GM19438 (cell line): ENCODE data around the gene AGBL3.

Experiments used
- ATAC-seq: cut with Tn5 transposase; IDR thresholded peaks from one replicate; pipeline ENCODE4 v1.9.1; 2021; ENCODE audit warnings: low read depth; ENCODE audit not compliant: unreplicated experiment

The AGBL3 gene

DNA sequence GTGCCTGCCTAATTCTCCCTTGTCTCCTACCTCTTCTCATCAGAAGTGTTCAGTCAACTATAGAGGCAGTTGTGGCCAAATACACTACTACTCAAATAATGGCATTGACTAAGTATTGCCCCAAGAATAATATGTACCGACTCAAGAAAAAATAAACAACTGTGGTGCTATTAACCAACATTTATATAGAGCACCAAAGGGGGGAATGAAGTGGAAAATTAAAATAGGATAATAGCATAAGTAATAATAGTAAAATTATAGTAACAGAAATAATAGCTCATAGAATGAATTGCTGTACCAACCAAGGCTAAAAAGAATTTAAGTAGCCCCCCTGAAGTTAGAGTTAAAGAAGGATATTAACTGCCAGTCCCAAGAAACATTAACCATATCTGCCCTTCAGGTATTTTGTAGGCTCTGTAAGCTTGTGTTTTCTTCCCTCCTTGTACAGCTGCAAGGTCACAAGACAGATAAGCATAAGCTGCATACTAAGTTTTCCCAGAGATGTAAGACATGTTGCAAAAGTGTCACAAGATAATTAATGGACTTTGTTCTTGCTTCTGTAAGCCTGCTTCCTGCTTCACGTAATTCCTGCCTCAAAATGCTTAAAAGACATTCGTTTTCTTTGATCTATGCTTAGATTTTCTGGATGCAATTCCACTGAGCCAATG lies 195.1 kb downstream of the AGBL3 start:
- no peak for ATAC-seq

DNA sequence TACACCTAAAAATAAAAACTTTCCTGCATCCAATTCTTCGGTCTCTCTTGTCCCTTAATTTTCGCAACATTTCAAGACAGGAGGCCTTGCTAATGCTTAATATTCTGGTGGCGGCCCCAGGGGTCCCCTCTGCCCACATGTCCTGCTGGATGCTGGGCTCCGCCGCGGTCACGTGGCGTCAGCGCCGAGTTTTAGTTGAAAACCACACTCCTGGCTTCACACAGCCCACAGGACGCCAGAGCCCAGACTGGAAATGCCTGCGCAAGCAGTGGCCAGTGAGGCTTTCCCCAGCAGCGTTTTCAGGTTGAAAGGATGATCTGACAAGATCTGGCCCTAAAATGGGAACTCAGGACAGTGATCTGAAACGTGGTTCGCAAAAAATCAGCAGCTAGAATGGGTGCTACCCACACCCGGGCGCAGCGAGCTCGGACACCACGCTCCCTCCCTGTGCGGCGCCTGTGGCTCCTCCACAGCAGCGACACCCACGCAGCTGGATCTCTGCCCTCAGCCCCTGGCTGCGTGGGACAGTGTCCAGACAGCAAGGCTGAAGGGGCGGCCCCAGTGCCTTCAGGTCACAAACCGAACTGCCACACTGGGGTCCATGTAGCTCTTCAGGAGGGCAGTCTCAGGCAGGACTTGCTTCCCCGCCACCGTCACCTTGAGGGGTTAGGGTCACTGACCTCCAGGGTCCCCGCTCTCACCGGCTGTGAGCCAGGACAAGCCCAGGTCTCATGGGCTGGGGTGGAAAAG lies 195.8 kb downstream of the AGBL3 start:
- no peak for ATAC-seq

DNA sequence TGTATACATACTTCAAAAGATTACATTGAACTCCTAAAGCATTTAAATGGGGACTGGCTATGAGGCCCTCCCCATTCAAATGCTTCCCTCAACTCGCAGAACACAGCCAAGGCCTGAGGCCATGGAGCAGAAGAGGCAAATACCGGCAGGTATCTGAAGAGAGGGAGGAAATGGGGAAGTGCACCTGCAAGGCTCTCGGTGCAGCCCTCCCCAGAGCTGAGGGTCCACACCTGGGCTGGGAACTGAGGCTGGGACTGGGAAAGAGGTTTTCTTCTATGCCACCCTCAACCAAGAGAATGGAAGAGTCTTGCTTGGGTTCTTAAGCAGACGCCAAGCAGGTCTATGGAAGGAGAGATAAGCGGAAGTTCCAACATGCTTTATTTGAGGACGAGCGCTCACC lies 197.2 kb downstream of the AGBL3 start:
- no peak for ATAC-seq

DNA sequence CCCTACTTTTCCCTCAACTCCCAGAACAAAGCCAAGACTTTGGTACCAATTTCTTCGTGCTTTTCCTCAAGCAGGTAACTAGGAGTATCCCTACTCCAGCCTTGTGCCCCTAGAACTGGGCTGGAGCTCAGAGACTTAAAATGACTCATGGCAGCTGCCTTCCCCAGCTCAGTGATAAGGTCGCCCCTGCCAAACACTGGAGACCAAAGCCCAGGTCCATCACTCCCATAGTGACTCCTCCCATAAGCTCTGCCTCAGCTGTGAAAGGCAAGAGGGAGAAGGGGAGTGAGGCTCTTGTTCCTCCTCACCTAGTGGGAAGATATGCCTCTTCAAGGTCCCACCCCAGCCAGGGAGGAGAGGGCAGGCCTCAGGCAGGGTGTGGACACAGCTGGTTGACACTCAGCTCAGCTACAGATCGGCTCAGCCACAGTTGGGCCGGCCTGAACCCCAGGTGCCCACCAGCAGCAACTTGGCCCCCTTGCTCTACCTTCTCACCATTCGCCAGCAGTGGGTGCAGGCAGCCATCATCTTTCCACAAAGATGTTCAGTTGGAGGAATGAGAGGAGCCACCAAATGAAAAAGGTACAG lies 198.0 kb downstream of the AGBL3 start:
- no peak for ATAC-seq
